LHCN-M2 (cell line): ENCODE data around the gene SERPINE1. TPM values are rescaled to one million over a fixed set of nuclear protein-coding genes. Genes with fewer than 3 reads are reported as not detected.
A peak's percentile ranks its signal among the peaks of the same experiment; 100 is the strongest.
"Not testable (repeated sequence)": the region's sequence is repeated elsewhere in the genome, so short reads cannot be mapped to it uniquely, and the experiment has no call there.

Experiments
- DNase-seq: peaks from one replicate; pipeline ENCODE4 v3.0.0-alpha.2; 2012; ENCODE audit warnings: low read depth
- polyA plus RNA-seq: library from polyadenylated mRNA; unstranded; fragments of >200 nt; gene quantifications from one replicate; pipeline ENCODE4 v1.2.1, GENCODE V29; 2012; ENCODE audit warnings: missing spikeins
- total RNA-seq: library from RNA; depleted of rRNA; stranded (reverse); fragments of >200 nt; gene quantifications from 2 replicates; pipeline ENCODE4 v1.2.3, GENCODE V29; 2014; rRNA removed

Gene SERPINE1
- 1,980 and 3,258 TPM in 2 replicates for total RNA-seq
- 2,374 TPM for polyA plus RNA-seq

GRCh38 chr7:101126651-101127459, at the start of gene SERPINE1:
Gene SERPINE1 (plus strand): TSS chr7:101127104. CDS start chr7:101128394, 1,290 bp downstream.
- DNase-seq, result peak; percentile 100

GRCh38 chr7:101077303-101078086, 49.4 kb upstream of the SERPINE1 start:
- peak; percentile 73 for DNase-seq

GRCh38 chr7:101081432-101081831, 45.5 kb upstream of the SERPINE1 start:
- DNase-seq, result no peak

- no peak for DNase-seq
These were observed 42.1 kb upstream of the SERPINE1 start for GRCh38 chr7:101084865-101085161.

GRCh38 chr7:101085162-101085964, 41.5 kb upstream of the SERPINE1 start, which contains the start of gene TRIM56:
Gene TRIM56 (plus strand): TSS chr7:101085481. CDS start chr7:101087313, 1,832 bp downstream.
- peak; percentile 82 for DNase-seq

- peak; percentile 37 for DNase-seq
These were observed 39.4 kb upstream of the SERPINE1 start for GRCh38 chr7:101087334-101088068.

- no peak for DNase-seq
These were observed 38.9 kb upstream of the SERPINE1 start for GRCh38 chr7:101088069-101088425.

GRCh38 chr7:101088858-101089529, 37.9 kb upstream of the SERPINE1 start:
- DNase-seq, result no peak

- DNase-seq, result no peak
These were observed 37.0 kb upstream of the SERPINE1 start for GRCh38 chr7:101089876-101090275.

GRCh38 chr7:101092266-101092905, 34.5 kb upstream of the SERPINE1 start:
- DNase-seq, result not testable (repeated sequence)

- peak; percentile 88 for DNase-seq
These were observed 33.0 kb upstream of the SERPINE1 start for GRCh38 chr7:101093906-101094305.

- DNase-seq, result no peak
These were observed 32.5 kb upstream of the SERPINE1 start for GRCh38 chr7:101094376-101094775.

- DNase-seq, result peak; percentile 91
These were observed 32.0 kb upstream of the SERPINE1 start for GRCh38 chr7:101094791-101095375.

- DNase-seq, result no peak
These were observed 30.5 kb upstream of the SERPINE1 start for GRCh38 chr7:101096331-101096956.

GRCh38 chr7:101096957-101097347, 30.0 kb upstream of the SERPINE1 start:
- no peak for DNase-seq

GRCh38 chr7:101097561-101097960, 29.3 kb upstream of the SERPINE1 start:
- DNase-seq, result no peak

GRCh38 chr7:101099969-101100781, 26.7 kb upstream of the SERPINE1 start:
- DNase-seq, result peak; percentile 100
